ENCODE data around the gene MPC1.

Gene MPC1

GRCh38 chr6:166318649-166319600 is 63.8 kb downstream of the MPC1 start:
- H2AFZ ChIP-seq (ENCODE audit: low read depth, low read length) = no peak overlapping the region
- no peak overlapping the region for H3K4me2 ChIP-seq (ENCODE audit: low read length, poor library complexity, severe bottlenecking)
- no peak overlapping the region for H3K4me3 ChIP-seq (ENCODE audit: insufficient read depth in 1 of 2, low read depth in 1 of 2, low read length in 2 of 2)
- H3K23ac ChIP-seq (ENCODE audit: low read length in 2 of 2) = no peak overlapping the region
- no peaks in the 10 kb centered on the region for H3K27me3 ChIP-seq (ENCODE audit: control insufficient read depth in 1 of 2, insufficient read depth in 1 of 2, low read length in 2 of 2)
- no peak overlapping the region for H2BK120ac ChIP-seq (ENCODE audit: low read depth, low read length)
- no peak overlapping the region for H4K8ac ChIP-seq (ENCODE audit: low read length)
- WGBS = 87% methylated on average over 15 of the region's 18 CpGs
- no peak for DNase-seq
- peak overlapping the region; percentile 50 for H2AK5ac ChIP-seq (ENCODE audit: low read length, severe bottlenecking)
- no peak overlapping the region for H4K91ac ChIP-seq (ENCODE audit: low read length)
- H2BK12ac ChIP-seq (ENCODE audit: low read length in 2 of 2) = no peak overlapping the region
- H3K18ac ChIP-seq (ENCODE audit: low read depth in 1 of 2, low read length in 2 of 2) = no peak overlapping the region
- H3K4ac ChIP-seq (ENCODE audit: low read depth in 1 of 2, low read length in 2 of 2) = no peak overlapping the region
- peaks cover 17% of the 10 kb centered on the region for H3K4me1 ChIP-seq (ENCODE audit: control insufficient read depth, insufficient read depth, low read depth, low read length)
- no peak overlapping the region for H3K9ac ChIP-seq (ENCODE audit: low read length)
- H3K79me1 ChIP-seq (replicated peaks; ENCODE audit: low read length, poor library complexity, severe bottlenecking) = peaks cover 7% of the 10 kb centered on the region
- H3K27ac ChIP-seq (ENCODE audit: low read length, poor library complexity, severe bottlenecking) = peak overlapping the region; percentile 72
- H2BK5ac ChIP-seq (ENCODE audit: low read depth, low read length, poor library complexity, severe bottlenecking) = no peak overlapping the region
- no peak overlapping the region for H2BK15ac ChIP-seq (ENCODE audit: low read depth, poor library complexity, severe bottlenecking)
- no peak overlapping the region for H3K14ac ChIP-seq (ENCODE audit: low read length in 2 of 2)
- peaks cover 14 to 48% of the 10 kb centered on the region in 2 experiments for H3K36me3 ChIP-seq (ENCODE audit: control insufficient read depth in 1 of 2, insufficient read depth in 2 of 2, low read depth in 1 of 2, low read length in 2 of 2)
- no peaks in the 10 kb centered on the region for H3K9me3 ChIP-seq (ENCODE audit: control insufficient read depth, low read length)

- Histone ChIP-seq H3K9me3 (ENCODE audit: control insufficient read depth, low read length) (no peaks in the 10 kb centered on the region), H3K4me2 (ENCODE audit: low read length, poor library complexity, severe bottlenecking) (no peak overlapping the region), H2BK12ac (ENCODE audit: low read length in 2 of 2) (no peak overlapping the region), H3K4me3 (ENCODE audit: insufficient read depth in 1 of 2, low read depth in 1 of 2, low read length in 2 of 2) (no peak overlapping the region), H4K91ac (ENCODE audit: low read length) (no peak overlapping the region), H2BK5ac (ENCODE audit: low read depth, low read length, poor library complexity, severe bottlenecking) (no peak overlapping the region), H3K23ac (ENCODE audit: low read length in 2 of 2) (no peak overlapping the region), H2BK15ac (ENCODE audit: low read depth, poor library complexity, severe bottlenecking) (no peak overlapping the region), H3K9ac (ENCODE audit: low read length) (no peak overlapping the region), H4K8ac (ENCODE audit: low read length) (no peak overlapping the region), H3K27ac (ENCODE audit: low read length, poor library complexity, severe bottlenecking) (peak overlapping the region; percentile 73), H2AFZ (ENCODE audit: low read depth, low read length) (no peak overlapping the region), H3K4me1 (ENCODE audit: control insufficient read depth, insufficient read depth, low read depth, low read length) (peaks cover 17% of the 10 kb centered on the region), H3K18ac (ENCODE audit: low read depth in 1 of 2, low read length in 2 of 2) (no peak overlapping the region), H2AK5ac (ENCODE audit: low read length, severe bottlenecking) (no peak overlapping the region), H3K4ac (ENCODE audit: low read depth in 1 of 2, low read length in 2 of 2) (no peak overlapping the region), H2BK120ac (ENCODE audit: low read depth, low read length) (no peak overlapping the region), H3K27me3 (ENCODE audit: control insufficient read depth in 1 of 2, insufficient read depth in 1 of 2, low read length in 2 of 2) (no peaks in the 10 kb centered on the region), H3K14ac (ENCODE audit: low read length in 2 of 2) (no peak overlapping the region), H3K79me1 (replicated peaks; ENCODE audit: low read length, poor library complexity, severe bottlenecking) (peaks cover 6% of the 10 kb centered on the region), H3K36me3 (ENCODE audit: control insufficient read depth in 1 of 2, insufficient read depth in 2 of 2, low read depth in 1 of 2, low read length in 2 of 2) (peaks cover 14 to 41% of the 10 kb centered on the region in 2 experiments)
- 89% methylated on average over 14 of the region's 14 CpGs for WGBS
- no peak for DNase-seq
Measured at GRCh38 chr6:166318227-166318626, 64.5 kb downstream of the MPC1 start.

DNA sequence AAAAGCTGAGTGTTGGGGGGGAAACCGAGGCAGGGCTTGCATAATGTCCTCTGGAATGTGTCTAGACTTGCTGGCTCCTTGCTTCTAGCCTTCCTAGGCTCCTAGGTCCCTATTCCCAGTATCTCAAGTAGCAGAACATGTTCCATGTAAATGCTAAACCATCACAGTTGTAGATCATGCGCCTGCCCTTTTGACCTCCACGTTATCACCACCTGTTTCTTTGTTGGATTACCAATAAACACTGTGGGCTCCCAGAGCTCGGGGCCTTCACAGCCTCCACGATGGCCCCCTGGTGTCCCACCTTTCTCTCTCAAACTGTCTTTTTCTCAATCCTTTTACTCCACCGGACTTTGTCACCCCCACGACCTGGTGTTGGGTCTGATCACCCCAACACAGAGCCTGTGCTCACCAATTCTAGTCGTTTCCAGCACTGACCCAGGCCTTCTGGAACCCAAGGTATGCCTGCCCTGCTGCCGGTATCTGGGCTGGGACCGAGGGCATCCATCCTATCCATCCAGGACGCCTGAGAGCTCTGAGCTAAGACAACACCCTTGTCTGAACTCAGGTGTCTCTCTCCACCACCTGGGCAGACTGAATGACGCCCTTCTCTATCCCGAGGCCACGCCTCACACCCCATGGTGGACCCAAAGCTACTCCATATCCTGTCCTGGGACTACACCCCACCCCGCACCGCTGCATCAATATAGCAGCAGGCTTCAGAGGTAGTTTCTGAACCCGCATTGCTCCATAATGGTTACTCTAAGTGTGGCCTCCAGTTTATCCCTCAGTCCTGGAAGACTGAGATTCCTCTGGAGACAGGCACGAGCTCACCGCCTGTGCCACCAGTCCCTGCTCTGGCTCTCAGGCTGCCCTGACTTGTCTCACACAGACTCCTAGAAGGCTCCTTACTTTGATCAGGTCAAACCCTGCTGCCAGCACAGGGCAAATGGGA is 65.2 kb downstream of the MPC1 start:
- Histone ChIP-seq H3K79me1 (replicated peaks; ENCODE audit: low read length, poor library complexity, severe bottlenecking) (peaks cover 6% of the 10 kb centered on the region), H3K4me1 (ENCODE audit: control insufficient read depth, insufficient read depth, low read depth, low read length) (peaks cover 17% of the 10 kb centered on the region), H2BK5ac (ENCODE audit: low read depth, low read length, poor library complexity, severe bottlenecking) (no peak overlapping the region), H3K23ac (ENCODE audit: low read length in 2 of 2) (no peak overlapping the region), H2BK15ac (ENCODE audit: low read depth, poor library complexity, severe bottlenecking) (no peak overlapping the region), H3K27me3 (ENCODE audit: control insufficient read depth in 1 of 2, insufficient read depth in 1 of 2, low read length in 2 of 2) (no peaks in the 10 kb centered on the region), H3K36me3 (ENCODE audit: control insufficient read depth in 1 of 2, insufficient read depth in 2 of 2, low read depth in 1 of 2, low read length in 2 of 2) (peaks cover 14 to 34% of the 10 kb centered on the region in 2 experiments), H2AK5ac (ENCODE audit: low read length, severe bottlenecking) (peak overlapping the region; percentile 1), H3K9me3 (ENCODE audit: control insufficient read depth, low read length) (no peaks in the 10 kb centered on the region), H3K9ac (ENCODE audit: low read length) (no peak overlapping the region), H4K8ac (ENCODE audit: low read length) (no peak overlapping the region), H2BK12ac (ENCODE audit: low read length in 2 of 2) (no peak overlapping the region), H3K27ac (ENCODE audit: low read length, poor library complexity, severe bottlenecking) (peak overlapping the region; percentile 73), H3K14ac (ENCODE audit: low read length in 2 of 2) (no peak overlapping the region), H3K4me2 (ENCODE audit: low read length, poor library complexity, severe bottlenecking) (no peak overlapping the region), H3K4me3 (ENCODE audit: insufficient read depth in 1 of 2, low read depth in 1 of 2, low read length in 2 of 2) (no peak overlapping the region), H4K91ac (ENCODE audit: low read length) (no peak overlapping the region), H2AFZ (ENCODE audit: low read depth, low read length) (no peak overlapping the region), H2BK120ac (ENCODE audit: low read depth, low read length) (no peak overlapping the region), H3K4ac (ENCODE audit: low read depth in 1 of 2, low read length in 2 of 2) (no peak overlapping the region), H3K18ac (ENCODE audit: low read depth in 1 of 2, low read length in 2 of 2) (no peak overlapping the region)
- 95% methylated on average over 19 of the region's 19 CpGs for WGBS
- DNase-seq = no peak

DNA sequence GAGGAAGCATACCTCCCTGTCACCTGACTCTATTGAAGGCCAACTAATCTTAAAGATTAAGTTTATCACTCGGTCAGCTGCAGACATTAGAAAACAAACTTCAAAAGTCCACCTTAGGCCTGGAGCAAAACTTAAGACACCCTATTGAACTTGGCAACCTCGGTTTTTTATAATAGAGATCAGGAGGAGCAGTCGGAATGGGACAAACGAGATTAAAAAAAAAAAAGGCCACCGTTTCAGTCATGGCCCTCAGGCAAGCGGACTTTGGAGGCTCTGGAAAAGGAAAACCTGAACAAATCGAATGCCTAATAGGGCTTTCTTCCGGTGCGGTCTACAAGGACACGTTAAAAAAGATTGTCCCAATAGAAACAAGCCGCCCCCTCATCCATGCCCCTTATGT is 67.3 kb downstream of the MPC1 start:
- Histone ChIP-seq H3K27me3 (ENCODE audit: control insufficient read depth in 1 of 2, insufficient read depth in 1 of 2, low read length in 2 of 2) (peaks cover under 1 to 2% of the 10 kb centered on the region in 2 experiments), H3K36me3 (ENCODE audit: control insufficient read depth in 1 of 2, insufficient read depth in 2 of 2, low read depth in 1 of 2, low read length in 2 of 2) (peaks cover 9 to 16% of the 10 kb centered on the region in 2 experiments), H2AK5ac (ENCODE audit: low read length, severe bottlenecking) (no peak overlapping the region), H2BK12ac (ENCODE audit: low read length in 2 of 2) (no peak overlapping the region), H3K79me1 (replicated peaks; ENCODE audit: low read length, poor library complexity, severe bottlenecking) (no peaks in the 10 kb centered on the region), H3K4me1 (ENCODE audit: control insufficient read depth, insufficient read depth, low read depth, low read length) (peaks cover 17% of the 10 kb centered on the region), H2AFZ (ENCODE audit: low read depth, low read length) (no peak overlapping the region), H3K23ac (ENCODE audit: low read length in 2 of 2) (no peak overlapping the region), H3K18ac (ENCODE audit: low read depth in 1 of 2, low read length in 2 of 2) (no peak overlapping the region), H3K9ac (ENCODE audit: low read length) (no peak overlapping the region), H3K27ac (ENCODE audit: low read length, poor library complexity, severe bottlenecking) (no peak overlapping the region), H3K14ac (ENCODE audit: low read length in 2 of 2) (no peak overlapping the region), H3K9me3 (ENCODE audit: control insufficient read depth, low read length) (no peaks in the 10 kb centered on the region), H2BK120ac (ENCODE audit: low read depth, low read length) (no peak overlapping the region), H3K4me3 (ENCODE audit: insufficient read depth in 1 of 2, low read depth in 1 of 2, low read length in 2 of 2) (no peak overlapping the region), H4K8ac (ENCODE audit: low read length) (no peak overlapping the region), H3K4me2 (ENCODE audit: low read length, poor library complexity, severe bottlenecking) (no peak overlapping the region), H4K91ac (ENCODE audit: low read length) (no peak overlapping the region), H2BK15ac (ENCODE audit: low read depth, poor library complexity, severe bottlenecking) (no peak overlapping the region), H2BK5ac (ENCODE audit: low read depth, low read length, poor library complexity, severe bottlenecking) (no peak overlapping the region), H3K4ac (ENCODE audit: low read depth in 1 of 2, low read length in 2 of 2) (no peak overlapping the region)
- DNase-seq = no peak
- 95% methylated on average over 11 of the region's 11 CpGs for WGBS
